K562 (cell line): ENCODE results near the gene TM4SF20. TPM values are rescaled to one million over a fixed set of nuclear protein-coding genes. Genes with fewer than 3 reads are reported as not detected.

ENCODE experiments used
- ATF7 ChIP-seq: fragments of 450-650 bp; IDR thresholded peaks from 2 replicates; pipeline ENCODE4 v1.7.1; 2014; ENCODE audit warnings: mild to moderate bottlenecking, moderate library complexity
- CBFA2T2 ChIP-seq: fragments of 450-650 bp; conservative IDR thresholded peaks from 2 replicates; pipeline ENCODE4 v1.6.1; 2017; ENCODE audit warnings: mild to moderate bottlenecking
- FOXA1 ChIP-seq: fragments of 450-650 bp; IDR thresholded peaks from 2 replicates; pipeline ENCODE4 v1.6.1; 2016; ENCODE audit warnings: mild to moderate bottlenecking, borderline replicate concordance
- HLTF ChIP-seq: fragments of 450-650 bp; IDR thresholded peaks from 2 replicates; pipeline ENCODE4 v1.6.1; 2016
- KDM5B ChIP-seq: fragments of 200-600 bp; sonication (generic); IDR thresholded peaks from 2 replicates; pipeline ENCODE4 v1.6.1; 2012; ENCODE audit warnings: low read depth, mild to moderate bottlenecking, moderate library complexity, low read length, control low read depth, inconsistent platforms; ENCODE audit not compliant: insufficient replicate concordance
- MEIS2 ChIP-seq: fragments of 450-650 bp; IDR thresholded peaks from 2 replicates; pipeline ENCODE4 v1.6.1; 2014; ENCODE audit warnings: mild to moderate bottlenecking; ENCODE audit not compliant: partially characterized antibody
- NFIX ChIP-seq: fragments of 250-450 bp; sonication (Bioruptor Pico); IDR thresholded peaks from 2 replicates; pipeline ENCODE4 v1.4.0; 2020; ENCODE audit warnings: low read depth, mild to moderate bottlenecking, moderate library complexity
- POU5F1 ChIP-seq: fragments of 150-350 bp; IDR thresholded peaks from 2 replicates; pipeline ENCODE4 v1.6.1; 2014; ENCODE audit warnings: borderline replicate concordance, low read length, low read depth, mild to moderate bottlenecking; ENCODE audit not compliant: partially characterized antibody
- SMARCA4 ChIP-seq: fragments of 450-650 bp; IDR thresholded peaks from 2 replicates; pipeline ENCODE4 v1.6.1; 2016
- TAL1 ChIP-seq: fragments of 450-650 bp; IDR thresholded peaks from 2 replicates; pipeline ENCODE4 v1.6.1; 2016; ENCODE audit warnings: mild to moderate bottlenecking
- TARDBP ChIP-seq: fragments of 450-650 bp; IDR thresholded peaks from 2 replicates; pipeline ENCODE4 v1.6.1; 2016
- ZNF24 ChIP-seq: fragments of 450-650 bp; IDR thresholded peaks from 2 replicates; pipeline ENCODE4 v1.6.1; 2016
- ZNF589 ChIP-seq: fragments of 200-800 bp; sonication (Bioruptor generic); IDR thresholded peaks from 2 replicates; pipeline ENCODE4 v1.6.1; 2016; ENCODE audit warnings: low read depth, missing genetic modification characterization, missing compliant biosample characterization
- ZNF695 ChIP-seq: fragments of 450-650 bp; formaldehyde crosslinking; IDR thresholded peaks from 2 replicates; pipeline ENCODE4 v1.4.0; 2020; ENCODE audit warnings: mild to moderate bottlenecking, moderate library complexity
- polyA plus RNA-seq, 8 experiments: library from polyadenylated mRNA; depleted of rRNA in 4 of 8; stranded (reverse) in 5 of 8; unstranded in 3 of 8; fragments of >200 nt; fragmentation: Nextera tagmentation in 2 of 8; fragmentation: Illumina TruSeq in 1 of 8; extraction: Ambion mirVana in 2 of 8; extraction: Trizol in 1 of 8; gene quantifications; 2 replicates each; pipeline versions ENCODE4 v1.2.1 to v1.2.3, GENCODE V29; 2011 to 2014; ENCODE audit warnings: inconsistent platforms in 1 of 8, missing spikeins in 1 of 8
- total RNA-seq, 7 experiments: library from RNA; depleted of rRNA in 6 of 7; stranded (reverse); fragments of >200 nt in 6 of 7; fragmentation: Illumina TruSeq in 2 of 7; extraction: Trizol in 2 of 7; gene quantifications; 2 replicates each; pipeline versions ENCODE4 v1.2.1 to v1.2.3, GENCODE V29; 2011 to 2021; ENCODE audit warnings: low replicate concordance in 1 of 7
- TF ChIP-seq, protein P1 (sequence below): sonication (generic); formaldehyde crosslinking; IDR thresholded peaks from 2 replicates; pipeline ENCODE4 v1.8.0; 2023; ENCODE audit warnings: missing genetic modification reagents, mild to moderate bottlenecking, borderline replicate concordance
- TF ChIP-seq, protein P2 (sequence below): fragments of 250-450 bp; sonication (Bioruptor Pico); IDR thresholded peaks from 2 replicates; pipeline ENCODE4 v1.8.0; 2022; ENCODE audit warnings: moderate library complexity, mild to moderate bottlenecking, inconsistent platforms

TM4SF20 gene
- total and polyA plus RNA-seq, 9 of the 15 experiments (the other 6 are each of a cell fraction or from before 2014, with no cell fraction given), result not detected

DNA sequence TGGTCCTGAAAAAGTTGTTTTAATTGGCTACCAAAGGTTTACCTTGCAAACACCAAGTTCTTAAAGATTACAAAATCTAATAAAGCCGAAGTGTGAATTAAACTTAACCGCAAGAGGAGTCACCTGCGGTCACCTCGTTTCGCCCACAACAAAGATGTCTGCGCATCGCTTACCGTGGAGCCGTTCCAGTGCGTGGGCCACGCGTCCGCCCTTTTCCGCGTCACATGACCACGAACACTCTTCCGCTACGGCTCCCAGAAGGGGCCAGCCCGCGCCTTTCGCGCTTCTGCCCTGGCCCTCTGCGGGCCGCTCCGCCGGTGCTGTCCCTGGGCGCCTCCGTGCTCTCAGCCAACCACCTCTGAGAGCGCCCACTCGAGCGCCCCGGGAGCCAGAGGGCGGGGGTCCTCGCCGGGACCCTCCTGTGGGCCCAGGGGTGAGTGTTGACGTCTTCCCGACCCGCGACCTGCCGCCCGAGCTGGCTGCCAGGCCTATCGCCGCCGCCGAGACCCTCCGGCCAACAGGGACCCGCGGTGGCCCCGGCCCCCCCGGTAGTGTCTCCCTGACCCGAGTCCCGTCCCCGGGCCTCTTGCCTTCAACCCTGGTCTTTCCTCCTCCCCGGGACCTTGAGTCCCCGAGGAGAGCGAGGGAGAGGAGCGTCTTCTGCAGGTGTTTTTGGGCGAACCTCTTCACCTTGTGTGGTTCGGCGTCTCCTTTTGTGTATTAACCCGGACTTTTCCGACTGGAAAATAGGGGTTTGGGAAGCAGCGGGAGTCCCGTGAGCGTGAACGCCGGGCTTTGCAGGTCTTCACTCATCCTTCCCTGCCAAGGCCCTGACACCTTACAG, 53.9 kb downstream of the TM4SF20 start, which contains the start of gene MFF (continued):
- peak; percentile 53 for TF ChIP-seq KDM5B
- TF ChIP-seq CBFA2T2, result peak; percentile 70
- no peak for TF ChIP-seq ZNF24
- TF ChIP-seq ATF7, result peak; percentile 56
- TF ChIP-seq MEIS2, result no peak
- TF ChIP-seq SMARCA4, result no peak
- no peak for TF ChIP-seq HLTF
- no peak for TF ChIP-seq TAL1
- TF ChIP-seq ZNF695, result no peak
- no peak for TF ChIP-seq ZNF589
- TF ChIP-seq, protein P1, sequence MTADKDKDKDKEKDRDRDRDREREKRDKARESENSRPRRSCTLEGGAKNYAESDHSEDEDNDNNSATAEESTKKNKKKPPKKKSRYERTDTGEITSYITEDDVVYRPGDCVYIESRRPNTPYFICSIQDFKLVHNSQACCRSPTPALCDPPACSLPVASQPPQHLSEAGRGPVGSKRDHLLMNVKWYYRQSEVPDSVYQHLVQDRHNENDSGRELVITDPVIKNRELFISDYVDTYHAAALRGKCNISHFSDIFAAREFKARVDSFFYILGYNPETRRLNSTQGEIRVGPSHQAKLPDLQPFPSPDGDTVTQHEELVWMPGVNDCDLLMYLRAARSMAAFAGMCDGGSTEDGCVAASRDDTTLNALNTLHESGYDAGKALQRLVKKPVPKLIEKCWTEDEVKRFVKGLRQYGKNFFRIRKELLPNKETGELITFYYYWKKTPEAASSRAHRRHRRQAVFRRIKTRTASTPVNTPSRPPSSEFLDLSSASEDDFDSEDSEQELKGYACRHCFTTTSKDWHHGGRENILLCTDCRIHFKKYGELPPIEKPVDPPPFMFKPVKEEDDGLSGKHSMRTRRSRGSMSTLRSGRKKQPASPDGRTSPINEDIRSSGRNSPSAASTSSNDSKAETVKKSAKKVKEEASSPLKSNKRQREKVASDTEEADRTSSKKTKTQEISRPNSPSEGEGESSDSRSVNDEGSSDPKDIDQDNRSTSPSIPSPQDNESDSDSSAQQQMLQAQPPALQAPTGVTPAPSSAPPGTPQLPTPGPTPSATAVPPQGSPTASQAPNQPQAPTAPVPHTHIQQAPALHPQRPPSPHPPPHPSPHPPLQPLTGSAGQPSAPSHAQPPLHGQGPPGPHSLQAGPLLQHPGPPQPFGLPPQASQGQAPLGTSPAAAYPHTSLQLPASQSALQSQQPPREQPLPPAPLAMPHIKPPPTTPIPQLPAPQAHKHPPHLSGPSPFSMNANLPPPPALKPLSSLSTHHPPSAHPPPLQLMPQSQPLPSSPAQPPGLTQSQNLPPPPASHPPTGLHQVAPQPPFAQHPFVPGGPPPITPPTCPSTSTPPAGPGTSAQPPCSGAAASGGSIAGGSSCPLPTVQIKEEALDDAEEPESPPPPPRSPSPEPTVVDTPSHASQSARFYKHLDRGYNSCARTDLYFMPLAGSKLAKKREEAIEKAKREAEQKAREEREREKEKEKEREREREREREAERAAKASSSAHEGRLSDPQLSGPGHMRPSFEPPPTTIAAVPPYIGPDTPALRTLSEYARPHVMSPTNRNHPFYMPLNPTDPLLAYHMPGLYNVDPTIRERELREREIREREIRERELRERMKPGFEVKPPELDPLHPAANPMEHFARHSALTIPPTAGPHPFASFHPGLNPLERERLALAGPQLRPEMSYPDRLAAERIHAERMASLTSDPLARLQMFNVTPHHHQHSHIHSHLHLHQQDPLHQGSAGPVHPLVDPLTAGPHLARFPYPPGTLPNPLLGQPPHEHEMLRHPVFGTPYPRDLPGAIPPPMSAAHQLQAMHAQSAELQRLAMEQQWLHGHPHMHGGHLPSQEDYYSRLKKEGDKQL (CRISPR knock-in tag), result no peak
- TF ChIP-seq FOXA1, result no peak
- TF ChIP-seq, protein P2, sequence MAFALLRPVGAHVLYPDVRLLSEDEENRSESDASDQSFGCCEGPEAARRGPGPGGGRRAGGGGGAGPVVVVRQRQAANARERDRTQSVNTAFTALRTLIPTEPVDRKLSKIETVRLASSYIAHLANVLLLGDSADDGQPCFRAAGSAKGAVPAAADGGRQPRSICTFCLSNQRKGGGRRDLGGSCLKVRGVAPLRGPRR (CRISPR knock-in tag), result no peak
- TF ChIP-seq POU5F1, result peak; percentile 94
- TF ChIP-seq TARDBP, result peak; percentile 70; the same call in 1 of the 2 replicates
- TF ChIP-seq NFIX (CRISPR knock-in tag), result no peak
